Neuron (in vitro differentiated cells): ENCODE measurements around the gene BGN.

Experiments used
- H2AFZ ChIP-seq: one replicate; pipeline ENCODE4 v1.6.1; 2013; ENCODE audit warnings: low read depth, mild to moderate bottlenecking, inconsistent platforms, low read length, moderate library complexity
- H3K27me3 ChIP-seq: one replicate; pipeline ENCODE4 v1.6.1; 2013; ENCODE audit warnings: low read length; ENCODE audit not compliant: insufficient read depth
- H3K36me3 ChIP-seq: one replicate; pipeline ENCODE4 v1.6.1; 2013; ENCODE audit warnings: low read length; ENCODE audit not compliant: insufficient read depth
- H3K4me1 ChIP-seq: one replicate; pipeline ENCODE4 v1.6.1; 2013; ENCODE audit warnings: low read length; ENCODE audit not compliant: insufficient read depth
- H3K4me3 ChIP-seq: 2 replicates; pipeline ENCODE4 v1.5.1; 2013; ENCODE audit warnings: mild to moderate bottlenecking, low read length, moderate library complexity
- H3K9me3 ChIP-seq: one replicate; pipeline ENCODE4 v1.6.1; 2013; ENCODE audit warnings: low read length

Gene BGN

GRCh38 chrX:153539171-153539978 lies 44.6 kb downstream of the BGN start:
- H2AFZ ChIP-seq, result no peak overlapping the region
- H3K27me3 ChIP-seq, result peaks cover 39% of the 10 kb centered on the region
- no peaks in the 10 kb centered on the region for H3K36me3 ChIP-seq
- H3K9me3 ChIP-seq, result no peaks in the 10 kb centered on the region
- no peak overlapping the region for H3K4me3 ChIP-seq
- no peaks in the 10 kb centered on the region for H3K4me1 ChIP-seq

- no peaks in the 10 kb centered on the region for H3K9me3 ChIP-seq
- no peak overlapping the region for H3K4me3 ChIP-seq
- no peaks in the 10 kb centered on the region for H3K36me3 ChIP-seq
- H3K27me3 ChIP-seq, result peaks cover 36% of the 10 kb centered on the region
- H3K4me1 ChIP-seq, result no peaks in the 10 kb centered on the region
- no peak overlapping the region for H2AFZ ChIP-seq
Observed at GRCh38 chrX:153539979-153540358, 45.2 kb downstream of the BGN start.

GRCh38 chrX:153544727-153545126 lies 49.9 kb downstream of the BGN start:
- H3K27me3 ChIP-seq, result peaks cover 46% of the 10 kb centered on the region
- H3K9me3 ChIP-seq, result no peaks in the 10 kb centered on the region
- H3K36me3 ChIP-seq, result no peaks in the 10 kb centered on the region
- H3K4me1 ChIP-seq, result no peaks in the 10 kb centered on the region
- H2AFZ ChIP-seq, result no peak overlapping the region
- no peak overlapping the region for H3K4me3 ChIP-seq

- H3K27me3 ChIP-seq, result peaks cover 51% of the 10 kb centered on the region
- H3K36me3 ChIP-seq, result no peaks in the 10 kb centered on the region
- H3K4me1 ChIP-seq, result no peaks in the 10 kb centered on the region
- H3K4me3 ChIP-seq, result no peak overlapping the region
- H3K9me3 ChIP-seq, result no peaks in the 10 kb centered on the region
- H2AFZ ChIP-seq, result no peak overlapping the region
Observed at GRCh38 chrX:153546386-153546785, 51.6 kb downstream of the BGN start.

GRCh38 chrX:153547195-153547594 lies 52.4 kb downstream of the BGN start:
- H3K4me3 ChIP-seq, result no peak overlapping the region
- H3K9me3 ChIP-seq, result no peaks in the 10 kb centered on the region
- H3K4me1 ChIP-seq, result no peaks in the 10 kb centered on the region
- peaks cover 53% of the 10 kb centered on the region for H3K27me3 ChIP-seq
- H2AFZ ChIP-seq, result no peak overlapping the region
- H3K36me3 ChIP-seq, result no peaks in the 10 kb centered on the region

GRCh38 chrX:153549231-153549630 lies 54.5 kb downstream of the BGN start:
- no peak overlapping the region for H3K4me3 ChIP-seq
- no peaks in the 10 kb centered on the region for H3K36me3 ChIP-seq
- H3K9me3 ChIP-seq, result no peaks in the 10 kb centered on the region
- H2AFZ ChIP-seq, result no peak overlapping the region
- H3K4me1 ChIP-seq, result no peaks in the 10 kb centered on the region
- H3K27me3 ChIP-seq, result peaks cover 56% of the 10 kb centered on the region

- Histone ChIP-seq H2AFZ (no peak overlapping the region), H3K4me3 (no peak overlapping the region), H3K27me3 (peaks cover 53% of the 10 kb centered on the region), H3K4me1 (no peaks in the 10 kb centered on the region), H3K36me3 (no peaks in the 10 kb centered on the region), H3K9me3 (no peaks in the 10 kb centered on the region)
Observed at GRCh38 chrX:153549807-153550206, 55.0 kb downstream of the BGN start.

- Histone ChIP-seq H3K9me3 (no peaks in the 10 kb centered on the region), H3K27me3 (peaks cover 56% of the 10 kb centered on the region), H3K4me1 (no peaks in the 10 kb centered on the region)
Observed at GRCh38 chrX:153551135-153551534, 56.4 kb downstream of the BGN start.

GRCh38 chrX:153554519-153555167 lies 59.9 kb downstream of the BGN start:
- Histone ChIP-seq H3K4me1 (no peaks in the 10 kb centered on the region), H2AFZ (no peak overlapping the region), H3K9me3 (no peaks in the 10 kb centered on the region), H3K4me3 (no peak overlapping the region), H3K36me3 (no peaks in the 10 kb centered on the region), H3K27me3 (peaks cover 58% of the 10 kb centered on the region)

More at GRCh38 chrX:153551135-153551534, 56.4 kb downstream of the BGN start:
- Histone ChIP-seq H2AFZ (no peak overlapping the region), H3K36me3 (no peaks in the 10 kb centered on the region), H3K4me3 (no peak overlapping the region)

GRCh38 chrX:153556767-153557166 lies 62.0 kb downstream of the BGN start:
- Histone ChIP-seq H3K4me1 (no peaks in the 10 kb centered on the region), H2AFZ (no peak overlapping the region)

GRCh38 chrX:153557618-153558355 lies 63.0 kb downstream of the BGN start:
- Histone ChIP-seq H3K4me3 (no peak overlapping the region), H3K4me1 (no peaks in the 10 kb centered on the region), H3K36me3 (no peaks in the 10 kb centered on the region), H3K27me3 (peaks cover 51% of the 10 kb centered on the region), H3K9me3 (no peaks in the 10 kb centered on the region), H2AFZ (no peak overlapping the region)

More at GRCh38 chrX:153556767-153557166, 62.0 kb downstream of the BGN start:
- H3K36me3 ChIP-seq, result no peaks in the 10 kb centered on the region
- peaks cover 53% of the 10 kb centered on the region for H3K27me3 ChIP-seq
- H3K9me3 ChIP-seq, result no peaks in the 10 kb centered on the region
- H3K4me3 ChIP-seq, result no peak overlapping the region
